Nucleus accumbens (tissue), 56 donors: ENCODE measurements around the gene PHC3.

Source experiments
- DNase-seq, 56 donors: peaks; one replicate each; lab custom pipeline; 2025; lab: John Stamatoyannopoulos, UW

The PHC3 gene

DNA sequence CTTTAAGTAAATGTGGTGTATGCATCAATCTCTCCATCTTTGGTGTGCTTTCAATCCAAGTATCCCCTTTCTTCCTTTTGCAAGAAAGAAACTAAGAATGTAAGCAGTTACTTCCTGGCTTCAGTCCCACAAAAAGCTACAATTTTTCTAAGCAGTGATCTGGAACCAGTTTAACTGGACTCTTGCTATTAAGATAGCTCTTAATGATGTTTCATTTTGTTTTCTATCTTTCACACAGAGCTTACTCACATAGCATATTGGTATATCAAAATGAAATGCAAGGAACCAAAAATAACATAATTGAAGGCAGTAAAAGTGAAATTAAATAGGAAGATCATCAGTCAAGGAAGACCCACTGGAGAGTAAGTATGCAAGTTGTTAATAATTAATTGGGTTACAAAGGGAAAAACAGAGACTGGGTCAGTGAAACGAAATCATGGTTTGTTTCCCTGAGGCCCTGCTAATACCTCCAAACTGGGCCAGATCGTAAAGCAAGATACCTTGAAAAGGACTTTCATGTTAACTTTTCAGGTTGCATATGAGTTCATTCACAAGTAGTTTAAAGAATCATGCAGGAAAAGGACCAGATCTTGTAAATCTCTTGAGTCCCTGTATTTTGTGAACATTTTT lies 101.9 kb downstream of the PHC3 start:
- DNase-seq = no peak

DNA sequence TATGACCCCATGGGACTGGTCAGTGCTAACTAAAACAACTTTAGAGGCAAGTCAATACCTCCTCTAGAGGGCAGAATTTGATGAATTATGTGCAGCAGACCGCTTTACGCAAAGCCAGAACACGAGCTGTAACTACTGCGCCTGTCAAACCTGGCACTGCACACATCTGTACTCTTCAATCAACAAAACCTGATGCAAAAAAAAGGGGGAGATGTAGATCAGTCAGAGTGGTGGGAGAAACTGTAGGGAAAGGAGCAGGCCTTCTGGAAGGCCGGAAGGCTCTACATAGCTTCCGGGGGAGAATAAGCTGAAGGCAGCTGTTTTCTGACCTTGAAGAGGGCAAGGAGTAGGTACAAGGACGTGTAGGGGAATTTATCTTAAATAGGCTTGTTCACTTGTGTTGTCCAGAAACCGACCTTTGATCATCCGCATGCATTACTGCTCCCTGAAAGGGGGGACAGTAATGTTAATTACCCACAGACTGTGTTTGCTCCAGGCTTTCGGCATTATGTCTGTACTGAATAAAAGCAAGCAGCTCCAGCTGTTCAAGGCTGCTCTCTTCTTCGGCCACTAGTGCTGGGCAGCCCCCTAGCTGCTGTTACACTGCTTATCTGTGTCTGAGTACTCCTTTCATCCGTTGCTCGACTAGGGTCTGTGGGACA lies 102.8 kb downstream of the PHC3 start:
- DNase-seq = no peak

DNA sequence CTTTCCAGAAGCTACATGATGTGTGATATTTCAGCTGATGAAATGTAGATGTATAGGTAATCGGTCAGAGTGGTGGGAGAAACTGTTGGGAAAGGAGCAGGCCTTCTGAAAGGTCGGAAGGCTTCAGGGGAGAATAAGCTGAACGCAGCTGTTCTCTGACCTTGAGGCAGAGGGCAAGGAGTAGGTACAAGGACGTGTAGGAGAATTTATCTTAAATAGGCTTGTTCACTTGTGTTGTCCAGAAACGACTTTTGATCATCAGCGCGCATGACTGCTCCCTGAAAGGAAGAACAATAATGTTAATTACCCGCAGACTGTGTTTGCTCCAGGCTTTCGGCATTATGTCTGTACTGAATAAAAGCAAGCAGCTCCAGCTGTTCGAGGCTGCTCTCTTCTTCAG lies 104.2 kb downstream of the PHC3 start:
- DNase-seq = no peak

DNA sequence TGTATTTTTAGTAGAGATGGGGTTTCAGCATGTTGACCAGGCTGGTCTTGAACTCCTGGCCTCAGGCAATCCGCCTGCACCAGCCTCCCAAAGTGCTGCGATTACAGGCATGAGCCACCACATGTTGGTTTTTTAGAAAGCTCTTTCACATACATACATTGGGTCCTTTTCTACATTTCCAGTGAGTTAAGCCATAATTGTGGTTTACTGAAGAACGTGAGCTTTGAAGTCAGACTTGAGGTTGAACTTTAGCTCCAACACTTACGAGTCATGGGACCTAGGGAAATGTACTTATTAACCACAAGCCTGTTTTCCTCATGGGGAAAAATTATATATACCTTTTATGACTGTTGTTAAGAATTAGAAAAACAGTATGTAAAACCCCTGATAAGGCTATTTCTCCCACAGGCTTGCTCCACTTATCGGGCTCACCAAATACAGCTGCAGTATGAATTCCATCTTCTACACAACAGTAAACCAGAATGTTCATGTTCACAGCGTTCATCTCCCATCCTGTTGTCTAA lies 104.8 kb downstream of the PHC3 start:
- no peak for DNase-seq

DNA sequence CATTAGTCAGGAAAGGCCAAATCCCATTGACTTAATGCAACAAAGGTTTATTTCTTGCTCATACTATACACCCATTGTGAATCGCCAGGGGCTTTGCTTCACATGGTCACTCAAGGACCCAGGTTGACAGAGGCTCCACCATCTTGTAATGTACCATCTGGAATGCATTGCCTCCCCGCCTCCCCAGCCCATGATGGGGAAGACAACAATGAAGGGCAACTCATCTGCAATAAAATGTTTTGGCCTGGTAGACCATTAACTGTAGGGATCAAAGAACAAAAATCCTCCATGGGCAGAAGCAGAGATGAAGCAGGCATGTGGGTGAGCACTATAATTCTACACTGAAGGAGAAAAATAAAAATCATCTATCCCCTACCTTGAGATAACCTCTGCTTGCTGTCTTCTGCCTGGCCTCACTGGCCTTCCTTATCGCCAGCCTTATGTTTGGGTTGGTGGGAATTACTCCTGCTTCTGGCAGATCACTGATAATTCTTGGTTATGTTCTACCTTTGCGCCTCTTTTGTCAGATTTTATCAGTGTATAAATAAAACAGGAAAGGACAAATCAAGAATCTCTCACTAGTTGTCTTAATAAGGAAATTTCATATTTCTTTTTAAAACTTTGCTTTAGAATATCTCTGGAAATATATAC lies 106.0 kb downstream of the PHC3 start:
- DNase-seq = no peak

DNA sequence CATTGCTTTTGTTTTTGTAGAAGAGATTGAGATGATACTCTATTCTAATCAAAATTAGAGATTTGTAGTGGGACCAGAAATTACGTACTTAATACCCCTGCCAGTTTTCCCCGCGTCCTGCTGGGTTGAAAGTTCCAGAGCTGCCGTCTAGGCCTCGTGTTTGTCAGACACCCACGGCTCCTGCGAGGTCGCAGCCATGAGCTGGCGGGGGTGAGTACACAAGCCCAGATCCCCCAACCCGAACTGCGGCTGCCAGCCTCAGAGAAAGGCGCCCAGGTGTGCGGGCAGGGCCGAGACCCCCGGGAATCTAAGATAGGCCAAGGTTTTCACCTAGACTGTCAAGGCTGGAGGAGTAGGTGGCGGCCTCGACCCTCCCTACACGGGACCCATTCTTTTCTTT lies 117.4 kb downstream of the PHC3 start:
- DNase-seq = no peak

DNA sequence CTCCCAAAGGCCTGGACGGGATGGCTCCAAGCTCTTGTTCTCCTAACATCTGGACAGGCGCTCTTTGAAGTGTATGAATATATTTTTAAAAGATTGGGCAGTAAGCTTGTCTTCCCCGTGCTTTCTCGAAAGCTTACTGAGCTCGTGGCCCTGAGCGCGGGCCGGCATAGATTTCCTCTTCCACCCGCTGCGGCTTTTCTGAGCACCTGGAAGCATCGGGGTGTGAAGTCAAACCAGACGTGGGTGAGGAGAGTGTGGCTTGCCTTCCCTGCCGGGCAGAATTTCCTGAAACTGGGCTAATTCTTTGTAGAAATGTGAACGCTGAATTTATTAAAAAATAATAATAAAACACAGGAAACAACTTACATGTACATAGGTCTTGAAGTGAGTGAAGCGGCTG lies 117.8 kb downstream of the PHC3 start:
- no peak for DNase-seq

DNA sequence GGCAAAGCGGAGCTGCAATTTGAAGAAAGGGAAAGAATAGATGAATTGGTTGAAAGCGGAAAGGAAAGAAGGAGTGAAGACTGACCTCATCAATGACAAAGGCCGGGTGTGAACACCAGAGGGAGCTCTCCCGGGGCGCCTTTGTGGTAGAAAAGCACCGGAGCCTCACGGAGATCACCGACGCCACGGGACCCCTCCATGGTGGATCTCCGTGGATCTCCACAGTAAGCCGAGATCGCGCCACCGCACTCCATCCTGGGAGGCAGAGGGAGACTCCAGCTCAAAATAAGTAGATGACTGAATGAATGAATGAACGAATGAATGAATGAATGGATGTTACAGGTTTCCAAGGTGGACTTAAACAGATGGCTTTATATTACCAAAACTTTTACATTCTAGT lies 118.8 kb downstream of the PHC3 start:
- no peak for DNase-seq

DNA sequence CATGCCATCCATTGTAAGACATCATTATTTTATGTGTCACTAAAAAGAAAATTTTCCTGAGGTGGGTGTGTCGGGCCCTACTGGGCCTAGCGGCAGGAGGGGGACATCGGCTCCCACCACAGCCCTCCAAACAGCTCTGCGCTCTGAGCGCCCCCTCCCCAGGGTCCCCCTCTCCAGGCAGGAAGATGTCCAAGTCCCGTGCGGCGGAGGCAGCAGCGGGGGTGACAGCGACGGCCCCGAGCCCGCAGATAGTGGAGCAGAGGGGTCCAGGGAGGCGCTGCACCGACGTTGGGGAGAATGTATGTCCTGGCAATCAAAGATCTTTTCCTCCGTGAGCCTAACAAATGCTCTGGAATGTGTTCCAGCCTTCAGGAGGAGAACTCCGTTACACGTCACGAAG lies 119.5 kb downstream of the PHC3 start:
- DNase-seq = no peak

DNA sequence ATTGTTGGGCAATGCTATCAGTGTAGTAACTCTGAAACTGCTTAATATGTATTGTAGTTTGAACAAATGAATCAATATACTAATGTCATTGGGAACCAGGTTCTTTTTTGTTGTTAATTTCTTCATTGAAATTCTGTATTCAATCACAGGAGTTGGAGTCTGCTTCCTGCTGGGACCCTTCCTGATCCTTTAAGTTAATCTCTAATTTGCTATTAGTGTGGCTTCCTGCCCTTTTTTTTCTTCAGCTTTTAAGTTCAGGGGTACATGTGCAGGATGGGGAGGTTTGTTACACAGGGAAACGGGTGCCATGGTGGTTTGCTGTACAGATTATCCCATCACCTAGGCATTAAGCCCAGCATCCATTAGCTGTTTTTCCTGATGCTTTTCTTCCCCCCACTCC lies 122.1 kb downstream of the PHC3 start:
- no peak for DNase-seq

DNA sequence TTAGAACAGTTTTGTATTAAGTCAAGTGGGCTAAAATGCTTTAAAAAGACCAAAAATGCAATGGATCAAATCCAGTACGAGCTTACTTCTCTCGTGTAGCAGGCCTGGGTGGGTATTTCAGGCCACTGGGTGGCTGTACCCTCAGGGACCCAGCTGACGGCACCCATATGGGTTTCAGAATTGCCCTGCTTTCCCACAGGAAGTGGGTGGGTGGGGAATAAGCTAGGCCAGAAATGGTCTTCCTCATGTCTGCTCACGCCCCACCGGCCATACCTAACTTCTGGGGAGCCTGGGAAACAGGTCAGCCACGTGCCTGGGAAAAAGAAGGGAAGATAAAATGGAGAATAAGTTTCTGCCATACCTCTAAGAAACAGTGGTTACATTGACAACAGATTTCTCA lies 123.4 kb downstream of the PHC3 start:
- no peak for DNase-seq

DNA sequence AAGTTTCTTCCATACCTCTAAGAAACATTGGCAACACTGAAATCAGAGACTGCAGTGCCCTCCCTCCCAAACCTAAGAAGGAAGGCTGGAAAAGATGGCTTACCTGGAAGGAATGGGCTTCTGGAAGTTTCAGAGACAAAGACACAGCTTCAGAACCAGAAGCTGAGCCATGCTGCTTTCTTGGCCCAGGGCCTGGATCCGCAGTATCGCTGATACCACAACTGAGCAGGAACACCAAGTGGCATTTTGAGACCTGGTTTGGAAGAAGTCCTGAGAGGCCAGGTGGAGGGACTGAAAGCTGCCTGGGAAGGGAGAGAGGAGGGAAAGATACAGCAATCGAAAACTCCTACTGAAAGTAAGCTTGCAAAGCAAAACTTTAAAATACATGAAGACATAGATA lies 124.0 kb downstream of the PHC3 start:
- DNase-seq = no peak

DNA sequence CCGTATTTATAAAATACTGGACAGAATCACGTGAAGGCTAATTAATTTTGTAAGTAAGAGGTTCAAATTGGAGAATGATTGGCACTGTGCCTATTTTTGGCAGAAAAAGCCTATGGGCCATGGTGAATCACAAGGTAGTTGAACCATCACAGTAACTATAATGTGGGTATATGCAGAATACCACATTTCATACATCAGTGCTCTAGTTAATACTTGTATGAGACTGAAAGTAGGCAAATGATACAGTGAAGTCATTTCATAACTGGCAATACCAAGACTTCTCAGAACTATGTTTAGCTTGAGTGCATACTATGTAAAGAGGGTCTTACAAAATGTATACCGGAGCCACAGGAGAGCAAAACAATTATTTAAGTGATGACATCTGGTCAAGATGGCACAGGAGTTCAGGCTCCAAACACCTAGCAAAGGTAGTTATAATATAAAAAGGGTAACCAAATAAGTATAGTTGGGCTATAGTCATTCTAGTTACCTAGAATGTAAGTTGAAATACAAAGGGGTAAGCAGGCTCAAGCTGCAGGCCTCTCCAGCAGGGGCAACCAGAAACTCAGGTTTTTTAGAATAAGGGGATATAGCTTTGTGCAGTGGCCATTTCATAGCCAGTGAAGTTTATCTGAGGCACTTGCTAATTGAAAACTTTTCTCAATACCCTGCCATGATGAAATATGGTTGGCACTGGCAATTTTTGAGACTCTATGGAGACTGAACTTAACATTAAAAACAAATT lies 124.7 kb downstream of the PHC3 start:
- DNase-seq = no peak

DNA sequence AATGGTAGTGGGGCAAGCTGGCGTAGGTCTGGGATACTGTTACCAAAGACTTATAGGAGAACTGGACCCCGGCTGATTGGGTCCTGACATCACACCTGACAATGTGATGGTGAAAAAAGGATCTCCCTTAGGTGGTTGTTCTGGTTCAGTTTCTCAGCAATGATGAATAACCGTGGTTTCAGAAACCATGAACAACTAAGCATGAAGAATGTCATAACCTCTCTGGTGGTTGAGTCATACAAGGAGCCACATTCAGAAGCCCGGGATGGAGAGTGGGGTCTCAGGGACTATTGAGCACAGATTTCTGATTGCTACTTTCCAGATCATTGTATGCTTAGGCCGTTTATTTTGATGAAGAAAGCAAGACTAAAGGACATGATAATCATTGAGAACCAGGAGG lies 126.3 kb downstream of the PHC3 start:
- no peak for DNase-seq

DNA sequence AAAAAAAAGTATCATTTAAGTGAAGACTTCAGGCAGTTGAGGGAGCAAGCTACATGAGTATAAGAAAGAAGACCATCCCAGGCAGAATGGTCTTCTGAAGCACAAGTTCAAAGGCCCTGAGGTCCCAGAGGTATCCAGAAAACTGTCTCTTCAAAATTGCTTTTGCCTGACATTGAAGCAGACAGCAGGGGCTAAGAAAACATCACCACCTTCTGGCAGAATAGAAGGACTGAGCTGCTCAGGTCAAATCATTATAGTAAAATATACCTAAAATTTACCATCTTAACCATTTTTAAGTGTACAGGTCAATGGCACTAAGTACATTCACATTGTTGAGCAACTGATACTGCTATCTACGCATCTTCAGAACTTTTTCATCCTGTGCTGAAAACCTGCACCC lies 127.3 kb downstream of the PHC3 start:
- no peak for DNase-seq

DNA sequence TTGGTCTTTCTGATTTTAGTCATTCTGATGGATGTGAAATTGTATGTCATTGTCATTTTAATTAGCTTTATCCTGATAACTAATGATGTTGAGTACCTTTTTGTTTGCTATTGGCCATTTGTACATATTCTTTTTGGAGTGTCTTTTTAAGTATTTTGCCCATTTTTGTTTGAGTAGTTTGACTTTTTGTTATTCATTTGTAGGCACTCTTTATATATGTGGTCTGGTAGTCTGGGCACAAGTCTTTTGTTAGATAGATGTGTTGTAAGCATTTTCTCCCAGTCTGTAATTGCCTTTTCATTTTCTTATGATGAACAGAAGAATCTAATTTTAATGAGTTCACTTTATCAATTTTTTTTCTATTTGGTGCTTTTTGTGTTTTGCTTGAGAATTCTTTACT lies 129.1 kb downstream of the PHC3 start:
- no peak for DNase-seq

DNA sequence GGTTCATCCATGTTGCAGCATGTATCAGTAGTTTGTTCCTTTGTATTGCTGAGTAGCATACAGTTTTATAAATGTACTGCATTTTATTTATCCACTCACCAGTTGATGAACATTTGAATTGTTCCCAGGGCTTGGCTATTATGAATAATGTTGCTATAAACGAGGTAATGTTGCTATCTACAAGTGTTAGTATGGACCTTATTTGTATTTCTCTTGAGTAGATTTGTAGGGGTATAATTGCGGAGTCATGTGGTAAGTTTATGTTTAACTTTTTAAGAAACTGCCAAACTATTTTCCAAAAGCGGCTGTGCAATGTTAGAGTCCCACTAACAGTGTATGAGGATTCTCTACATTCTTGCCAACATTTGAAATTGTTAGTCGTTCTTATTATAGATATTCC lies 130.8 kb downstream of the PHC3 start:
- DNase-seq = no peak

DNA sequence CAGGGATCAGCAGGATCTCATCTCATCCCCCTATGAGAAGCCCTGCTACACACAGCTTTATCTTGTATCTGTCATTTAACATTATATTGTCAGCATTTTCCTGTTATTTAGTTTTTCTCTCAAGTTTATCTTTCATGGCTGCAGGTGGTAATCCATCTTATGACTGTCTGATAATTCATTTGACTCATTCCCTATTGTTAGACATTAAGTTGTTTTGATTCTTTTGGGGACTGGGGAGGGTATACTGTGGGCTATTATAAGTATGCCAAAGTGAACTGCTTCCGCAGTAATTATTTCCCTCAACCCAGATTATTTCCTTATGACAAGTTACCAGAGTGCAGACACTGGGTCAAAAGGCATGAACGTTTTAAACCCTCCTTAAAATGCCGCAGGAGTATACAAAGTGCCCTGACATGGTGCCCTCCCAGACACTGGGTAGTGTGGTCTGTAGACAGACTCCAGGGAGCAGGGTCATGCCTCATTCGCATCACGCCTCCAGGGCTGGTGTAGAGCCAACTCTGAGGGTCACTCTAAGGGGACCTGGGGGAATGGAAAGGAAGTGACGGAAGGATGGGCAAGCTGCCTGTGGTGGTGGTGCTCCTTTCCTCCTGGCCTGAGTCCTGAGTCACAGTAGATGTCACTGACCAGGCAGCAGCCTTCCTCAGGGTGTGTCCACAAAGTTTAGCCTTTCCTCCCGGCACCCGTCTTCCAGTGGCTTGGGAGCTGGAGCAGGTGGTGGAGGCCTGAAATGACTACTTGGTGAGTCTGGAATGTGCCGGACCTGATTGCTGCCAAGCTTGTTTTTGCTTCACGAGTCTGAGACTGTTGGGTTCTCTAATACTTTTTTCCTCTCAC lies 132.2 kb downstream of the PHC3 start:
- no peak for DNase-seq

DNA sequence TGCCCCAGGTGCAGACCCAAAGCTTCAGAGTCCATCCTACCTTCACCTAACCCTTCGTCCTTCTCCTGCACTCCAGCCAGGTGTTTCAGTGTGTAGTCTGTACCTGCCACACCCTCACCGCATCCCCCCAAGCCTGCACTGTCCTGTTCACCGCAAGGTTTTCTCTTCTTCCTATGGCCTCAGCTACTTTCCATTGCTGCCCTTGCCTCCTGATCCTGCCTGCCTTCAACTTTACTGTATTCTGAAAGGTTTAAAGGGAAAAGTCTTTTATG lies 134.5 kb downstream of the PHC3 start:
- DNase-seq = no peak

DNA sequence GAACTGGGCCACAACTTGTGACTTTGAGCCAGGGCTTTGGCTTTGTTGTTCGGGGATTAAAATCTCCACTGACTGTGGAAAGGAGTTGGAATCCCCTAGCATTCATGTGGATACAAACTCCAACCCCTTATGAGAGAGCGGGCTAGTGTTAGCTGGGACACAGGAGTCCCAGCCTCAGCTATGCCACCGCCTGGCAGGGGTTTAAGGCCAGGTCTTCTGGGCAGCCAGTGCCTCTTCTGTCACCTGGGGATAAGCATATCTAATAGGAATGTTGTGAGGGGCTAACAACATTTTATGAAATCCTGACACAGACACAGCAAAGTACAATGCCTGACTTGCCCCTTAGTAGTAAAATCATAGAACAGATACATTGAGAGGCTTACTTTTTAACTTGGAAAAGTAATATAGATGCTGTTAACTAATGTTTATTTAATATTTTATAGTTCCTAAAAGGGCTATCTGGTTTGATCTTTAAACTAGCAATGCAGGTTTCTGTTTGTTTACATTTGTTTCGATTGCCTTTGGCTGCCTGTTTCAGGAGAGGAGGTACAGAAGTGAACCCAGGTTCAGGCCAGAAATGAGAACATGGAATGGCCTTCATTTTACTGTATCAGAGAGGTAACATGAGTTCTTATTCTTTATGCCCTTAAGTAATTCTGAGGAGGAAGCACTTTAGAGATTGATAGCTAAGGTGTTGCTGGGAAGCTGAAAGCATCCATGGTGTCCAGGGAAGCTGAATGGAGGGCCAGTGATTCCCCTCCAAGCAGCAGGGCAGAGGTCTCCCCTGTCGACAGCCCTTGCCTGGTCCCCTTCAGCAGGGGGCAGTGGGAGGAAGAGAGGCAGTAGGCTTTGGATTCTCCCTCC lies 135.0 kb downstream of the PHC3 start:
- DNase-seq = no peak
